ENCODE measurements around the gene FHIT. TPM values are rescaled to one million over a fixed set of nuclear protein-coding genes. Genes with fewer than 3 reads are reported as not detected.
A peak's percentile ranks its signal among the peaks of the same experiment; 100 is the strongest.

Gene FHIT
- total RNA-seq, 1 donor from 2014 or later = 20.2 TPM

- no peaks in the 10 kb centered on the region for H3K36me3 Mint-ChIP-seq (ENCODE audit: low read depth, unreplicated experiment)
- no peaks in the 10 kb centered on the region for H3K9me3 Mint-ChIP-seq (ENCODE audit: unreplicated experiment)
- H3K4me1 Mint-ChIP-seq (ENCODE audit: unreplicated experiment) = peaks cover 6% of the 10 kb centered on the region
- no peaks in the 10 kb centered on the region for H3K27me3 Mint-ChIP-seq (ENCODE audit: unreplicated experiment)
- no peak overlapping the region for H3K27ac Mint-ChIP-seq (ENCODE audit: unreplicated experiment)
- TF ChIP-seq, protein P1, sequence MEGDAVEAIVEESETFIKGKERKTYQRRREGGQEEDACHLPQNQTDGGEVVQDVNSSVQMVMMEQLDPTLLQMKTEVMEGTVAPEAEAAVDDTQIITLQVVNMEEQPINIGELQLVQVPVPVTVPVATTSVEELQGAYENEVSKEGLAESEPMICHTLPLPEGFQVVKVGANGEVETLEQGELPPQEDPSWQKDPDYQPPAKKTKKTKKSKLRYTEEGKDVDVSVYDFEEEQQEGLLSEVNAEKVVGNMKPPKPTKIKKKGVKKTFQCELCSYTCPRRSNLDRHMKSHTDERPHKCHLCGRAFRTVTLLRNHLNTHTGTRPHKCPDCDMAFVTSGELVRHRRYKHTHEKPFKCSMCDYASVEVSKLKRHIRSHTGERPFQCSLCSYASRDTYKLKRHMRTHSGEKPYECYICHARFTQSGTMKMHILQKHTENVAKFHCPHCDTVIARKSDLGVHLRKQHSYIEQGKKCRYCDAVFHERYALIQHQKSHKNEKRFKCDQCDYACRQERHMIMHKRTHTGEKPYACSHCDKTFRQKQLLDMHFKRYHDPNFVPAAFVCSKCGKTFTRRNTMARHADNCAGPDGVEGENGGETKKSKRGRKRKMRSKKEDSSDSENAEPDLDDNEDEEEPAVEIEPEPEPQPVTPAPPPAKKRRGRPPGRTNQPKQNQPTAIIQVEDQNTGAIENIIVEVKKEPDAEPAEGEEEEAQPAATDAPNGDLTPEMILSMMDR (IDR thresholded peaks at IDR 0.05; ENCODE audit: unreplicated experiment) = no peak
- no peak for DNase-seq (ENCODE audit: low spot score)
- H3K4me3 Mint-ChIP-seq (ENCODE audit: unreplicated experiment) = no peak overlapping the region
Measured at GRCh38 chr3:60954048-60954447, 297.2 kb downstream of the FHIT start.

DNA sequence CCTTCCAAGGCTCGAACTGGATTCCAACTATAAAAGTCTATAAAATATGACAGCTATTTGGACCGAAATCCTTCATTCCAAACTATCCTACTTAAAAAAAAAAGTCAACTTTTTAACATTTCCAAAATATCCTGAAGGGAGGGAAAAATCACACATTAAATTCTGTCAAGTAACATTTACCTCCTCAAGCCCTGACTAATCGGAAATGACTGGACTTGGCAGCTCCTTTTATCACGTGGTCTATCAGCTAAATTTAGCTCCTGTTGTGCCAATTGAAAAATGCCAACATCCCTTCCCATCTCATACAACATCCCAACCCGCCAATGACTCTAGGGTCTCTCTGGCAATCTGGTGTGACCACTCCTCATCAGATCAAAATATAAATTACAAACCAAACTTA lies 297.9 kb downstream of the FHIT start:
- no peak overlapping the region for H3K4me3 Mint-ChIP-seq (ENCODE audit: unreplicated experiment)
- no peak for DNase-seq (ENCODE audit: low spot score)
- TF ChIP-seq, protein P1 (IDR thresholded peaks at IDR 0.05; ENCODE audit: unreplicated experiment) = no peak
- peaks cover 6% of the 10 kb centered on the region for H3K4me1 Mint-ChIP-seq (ENCODE audit: unreplicated experiment)
- H3K27me3 Mint-ChIP-seq (ENCODE audit: unreplicated experiment) = no peaks in the 10 kb centered on the region
- no peak overlapping the region for H3K27ac Mint-ChIP-seq (ENCODE audit: unreplicated experiment)
- H3K36me3 Mint-ChIP-seq (ENCODE audit: low read depth, unreplicated experiment) = no peaks in the 10 kb centered on the region
- no peaks in the 10 kb centered on the region for H3K9me3 Mint-ChIP-seq (ENCODE audit: unreplicated experiment)

- Mint-ChIP-seq H3K27ac (ENCODE audit: unreplicated experiment) (no peak overlapping the region), H3K4me1 (ENCODE audit: unreplicated experiment) (peaks cover 6% of the 10 kb centered on the region), H3K36me3 (ENCODE audit: low read depth, unreplicated experiment) (no peaks in the 10 kb centered on the region), H3K4me3 (ENCODE audit: unreplicated experiment) (no peak overlapping the region), H3K27me3 (ENCODE audit: unreplicated experiment) (no peaks in the 10 kb centered on the region), H3K9me3 (ENCODE audit: unreplicated experiment) (no peaks in the 10 kb centered on the region)
- TF ChIP-seq, protein P1 (IDR thresholded peaks at IDR 0.05; ENCODE audit: unreplicated experiment) = no peak
- DNase-seq (ENCODE audit: low spot score) = no peak
Measured at GRCh38 chr3:60952055-60952454, 299.2 kb downstream of the FHIT start.

GRCh38 chr3:60949146-60949545 lies 302.1 kb downstream of the FHIT start:
- Mint-ChIP-seq H3K27ac (ENCODE audit: unreplicated experiment) (no peak overlapping the region), H3K4me3 (ENCODE audit: unreplicated experiment) (no peak overlapping the region), H3K36me3 (ENCODE audit: low read depth, unreplicated experiment) (no peaks in the 10 kb centered on the region), H3K4me1 (ENCODE audit: unreplicated experiment) (peaks cover 6% of the 10 kb centered on the region), H3K9me3 (ENCODE audit: unreplicated experiment) (no peaks in the 10 kb centered on the region), H3K27me3 (ENCODE audit: unreplicated experiment) (no peaks in the 10 kb centered on the region)
- DNase-seq (ENCODE audit: low spot score) = no peak
- TF ChIP-seq, protein P1 (IDR thresholded peaks at IDR 0.05; ENCODE audit: unreplicated experiment) = no peak

DNA sequence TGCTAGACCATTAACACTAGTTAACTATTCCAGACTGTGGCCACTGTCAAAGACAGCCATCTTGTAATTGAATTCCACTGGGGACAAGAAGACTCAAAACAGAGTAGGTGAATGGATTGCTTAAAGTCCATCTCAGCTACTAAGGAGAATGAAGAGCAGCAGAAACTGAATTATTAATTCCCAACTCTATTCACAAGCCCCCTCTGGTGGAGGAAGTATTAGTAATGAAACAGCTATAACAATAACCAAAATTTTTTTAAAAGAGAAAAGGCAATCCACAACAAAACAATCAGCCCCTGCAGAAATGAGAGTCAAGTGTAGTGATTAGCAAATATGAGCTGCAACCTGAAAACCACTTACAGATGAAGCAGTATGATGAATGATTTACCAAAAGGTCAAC lies 302.8 kb downstream of the FHIT start:
- H3K27ac Mint-ChIP-seq (ENCODE audit: unreplicated experiment) = no peak overlapping the region
- no peaks in the 10 kb centered on the region for H3K36me3 Mint-ChIP-seq (ENCODE audit: low read depth, unreplicated experiment)
- H3K4me3 Mint-ChIP-seq (ENCODE audit: unreplicated experiment) = no peak overlapping the region
- peaks cover 6% of the 10 kb centered on the region for H3K4me1 Mint-ChIP-seq (ENCODE audit: unreplicated experiment)
- no peaks in the 10 kb centered on the region for H3K27me3 Mint-ChIP-seq (ENCODE audit: unreplicated experiment)
- TF ChIP-seq, protein P1 (IDR thresholded peaks at IDR 0.05; ENCODE audit: unreplicated experiment) = peak; percentile 32
- no peaks in the 10 kb centered on the region for H3K9me3 Mint-ChIP-seq (ENCODE audit: unreplicated experiment)
- DNase-seq (ENCODE audit: low spot score) = no peak
